Measurements from ENCODE around the gene THEMIS2. TPM values are rescaled to one million over a fixed set of nuclear protein-coding genes. Genes with fewer than 3 reads are reported as not detected.

THEMIS2 gene
- polyA plus RNA-seq, 3 donors, result 306 to 618 (median 344) TPM

GRCh38 chr1:27835046-27835445, 37.3 kb upstream of the THEMIS2 start:
- Histone ChIP-seq H3K4me3 (replicated peaks in 1 of 3; ENCODE audit: low read depth in 2 of 3, low read length in 3 of 3) (no peak overlapping the region), H2AFZ (ENCODE audit: insufficient read depth, low read depth, low read length, poor library complexity, severe bottlenecking) (no peak overlapping the region), H3K9me3 (replicated peaks in 1 of 2; ENCODE audit: control insufficient read depth in 1 of 2, insufficient read depth in 1 of 2, low read length in 2 of 2) (no peaks in the 10 kb centered on the region), H3K4me1 (ENCODE audit: control insufficient read depth in 1 of 2, insufficient read depth in 2 of 2, low read length in 2 of 2) (peaks cover 10 to 15% of the 10 kb centered on the region in 2 donors), H3K36me3 (replicated peaks in 1 of 2; ENCODE audit: control insufficient read depth in 1 of 2, insufficient read depth in 2 of 2, low read length in 2 of 2) (peaks cover 42 to 56% of the 10 kb centered on the region in 2 donors), H3K27ac (ENCODE audit: low read depth in 1 of 2, low read length in 2 of 2) (no peak overlapping the region), H3K9ac (ENCODE audit: insufficient read depth, low read length, poor library complexity, severe bottlenecking) (no peak overlapping the region), H3K27me3 (ENCODE audit: control insufficient read depth in 2 of 2, insufficient read depth in 2 of 2, low read length in 2 of 2) (no peaks in the 10 kb centered on the region), H3K4me2 (replicated peaks; ENCODE audit: extremely low read depth, low read length, poor library complexity, severe bottlenecking) (no peak overlapping the region), H4K20me1 (ENCODE audit: insufficient read depth, low read length) (peaks cover 22% of the 10 kb centered on the region), H3K79me2 (ENCODE audit: insufficient read depth, low read length) (peaks cover 76% of the 10 kb centered on the region)
- Mint-ChIP-seq H3K27me3 (ENCODE audit: low read depth in 3 of 3) (no peaks in the 10 kb centered on the region), H3K9me3 (peaks cover 0 to 5% (median 0%) of the 10 kb centered on the region in 7 donors), H3K27ac (no peak overlapping the region), H3K4me3 (no peak overlapping the region), H3K4me1 (peaks cover 15% of the 10 kb centered on the region), H3K36me3 (peaks cover 37 to 57% of the 10 kb centered on the region in 2 donors)
- no peak for DNase-seq
- no peak for TF ChIP-seq CTCF (IDR thresholded peaks at IDR 0.05)
- intact Hi-C loops (cut with micrococcal nuclease), result no loop called here

DNA sequence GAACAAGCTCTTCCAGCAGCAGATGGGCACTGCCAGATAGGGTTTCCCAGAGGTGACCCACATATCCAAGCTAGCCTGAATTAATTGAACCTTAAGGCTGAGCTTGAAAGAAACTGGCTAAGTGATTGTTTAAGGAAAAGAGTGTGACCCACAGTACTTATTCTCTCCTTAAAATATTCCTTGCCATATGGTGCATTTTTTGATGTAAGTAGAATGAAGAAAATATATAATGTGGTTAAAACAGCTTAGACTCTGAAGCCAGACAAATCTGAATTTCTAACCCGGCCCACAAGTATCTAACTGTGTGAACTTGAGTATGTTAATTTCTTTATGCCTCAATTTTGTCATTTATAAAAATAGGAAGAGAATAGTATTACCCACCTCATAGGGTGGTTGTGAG, 36.8 kb upstream of the THEMIS2 start:
- H3K9me3 Mint-ChIP-seq, result peaks cover 0 to 5% (median 0%) of the 10 kb centered on the region in 7 donors
- Histone ChIP-seq H3K79me2 (ENCODE audit: insufficient read depth, low read length) (peaks cover 75% of the 10 kb centered on the region), H3K9ac (ENCODE audit: insufficient read depth, low read length, poor library complexity, severe bottlenecking) (no peak overlapping the region), H3K27me3 (ENCODE audit: control insufficient read depth in 2 of 2, insufficient read depth in 2 of 2, low read length in 2 of 2) (no peaks in the 10 kb centered on the region), H3K4me3 (replicated peaks in 1 of 3; ENCODE audit: low read depth in 2 of 3, low read length in 3 of 3) (no peak overlapping the region), H2AFZ (ENCODE audit: insufficient read depth, low read depth, low read length, poor library complexity, severe bottlenecking) (no peak overlapping the region), H3K36me3 (replicated peaks in 1 of 2; ENCODE audit: control insufficient read depth in 1 of 2, insufficient read depth in 2 of 2, low read length in 2 of 2) (peaks cover 47 to 61% of the 10 kb centered on the region in 2 donors), H3K9me3 (replicated peaks in 1 of 2; ENCODE audit: control insufficient read depth in 1 of 2, insufficient read depth in 1 of 2, low read length in 2 of 2) (no peaks in the 10 kb centered on the region), H3K4me1 (ENCODE audit: control insufficient read depth in 1 of 2, insufficient read depth in 2 of 2, low read length in 2 of 2) (peaks cover 10 to 12% of the 10 kb centered on the region in 2 donors), H3K4me2 (replicated peaks; ENCODE audit: extremely low read depth, low read length, poor library complexity, severe bottlenecking) (no peak overlapping the region), H3K27ac (ENCODE audit: low read depth in 1 of 2, low read length in 2 of 2) (no peak overlapping the region), H4K20me1 (ENCODE audit: insufficient read depth, low read length) (peaks cover 24% of the 10 kb centered on the region)
- H3K27me3 Mint-ChIP-seq (ENCODE audit: low read depth in 3 of 3), result no peaks in the 10 kb centered on the region
- no peak for DNase-seq
- no CpG with 5 or more reads among the region's 1 CpG for WGBS (ENCODE audit: insufficient coverage)
- intact Hi-C loops (cut with micrococcal nuclease), result no loop called here
- H3K4me1 Mint-ChIP-seq, result peaks cover 15% of the 10 kb centered on the region
- peaks cover 42 to 62% of the 10 kb centered on the region in 2 donors for H3K36me3 Mint-ChIP-seq
- no peak overlapping the region for H3K4me3 Mint-ChIP-seq
- H3K27ac Mint-ChIP-seq, result no peak overlapping the region
- no peak for TF ChIP-seq CTCF (IDR thresholded peaks at IDR 0.05)

Measured in CD14-positive monocyte (primary cell).